GM12878 (cell line): ENCODE measurements around the gene PGBD5. TPM values are rescaled to one million over a fixed set of nuclear protein-coding genes. Genes with fewer than 3 reads are reported as not detected.

Experiments used
- ATAC-seq: fragments of 200-7000 bp; cut with Tn5 transposase; 3 replicates; pipeline ENCODE4 v1.9.1; 2020; ENCODE audit warnings: mild to moderate bottlenecking, moderate library complexity
- BruUV-seq: library from RNA; stranded (reverse); fragments of 400-500 nt; replicated peaks from 2 replicates; lab custom pipeline; 2021; lab: Mats Ljungman, UMichigan
- CTCF ChIA-PET: fragments of 300-600 bp; sonication (Branson Sonifier 250); formaldehyde crosslinking; extraction: SDS; loops from one replicate; lab custom pipeline; 2021; ENCODE audit warnings: inconsistent platforms; lab: Yijun Ruan, JAX
- POLR2A ChIA-PET: fragments of 350-600 bp; formaldehyde crosslinking; extraction: SDS; loops from one replicate; lab custom pipeline; 2021; ENCODE audit warnings: inconsistent platforms; lab: Charles Lee
- RAD21 ChIA-PET: fragments of 300-600 bp; sonication (Branson Sonifier 250); formaldehyde crosslinking; loops from one replicate; lab custom pipeline; 2023; ENCODE audit warnings: antibody characterized with exemption; ENCODE audit not compliant: unreplicated experiment; lab: Charles Lee
- SMC1A ChIA-PET: fragments of 300-600 bp; sonication (Branson Sonifier 250); formaldehyde crosslinking; loops from one replicate; lab custom pipeline; 2023; ENCODE audit not compliant: unreplicated experiment, uncharacterized antibody; lab: Charles Lee
- DNase-seq: peaks from one replicate; pipeline ENCODE4 v3.0.0-alpha.2; 2011; ENCODE audit warnings: low read depth, low spot score
- FAIRE-seq: peaks from 3 replicates; lab custom pipeline; 2011; peaks lifted over from hg19 to GRCh38; lab: Jason Lieb, UNC
- H2AFZ ChIP-seq: 2 replicates; pipeline ENCODE4 v1.6.0; 2011; ENCODE audit warnings: low read depth, low read length, control low read depth; ENCODE audit not compliant: control insufficient read depth
- H3K27ac ChIP-seq: 2 replicates; pipeline ENCODE4 v1.5.1; 2011; ENCODE audit warnings: control low read depth; ENCODE audit not compliant: control insufficient read depth, insufficient read depth
- H3K27me3 ChIP-seq, 2 experiments: replicated peaks in 1 of 2; 2 replicates each; pipeline versions ENCODE4 v1.6.0 to v1.6.1; 2011; ENCODE audit warnings: low read length in 1 of 2; ENCODE audit not compliant: control insufficient read depth in 2 of 2, insufficient read depth in 2 of 2
- H3K36me3 ChIP-seq, 2 experiments: 2 replicates each; pipeline ENCODE4 v1.5.1; 2011; ENCODE audit warnings: low read length in 1 of 2; ENCODE audit not compliant: control insufficient read depth in 2 of 2, insufficient read depth in 2 of 2
- H3K4me1 ChIP-seq: 2 replicates; pipeline ENCODE4 v1.6.1; 2011; ENCODE audit warnings: mild to moderate bottlenecking, low read length, moderate library complexity, mixed read lengths; ENCODE audit not compliant: control insufficient read depth, insufficient read depth
- H3K4me2 ChIP-seq: 2 replicates; pipeline ENCODE4 v1.6.0; 2011; ENCODE audit warnings: control low read depth; ENCODE audit not compliant: control insufficient read depth, insufficient read depth
- H3K4me3 ChIP-seq: fragments of 200-600 bp; sonication (generic); 2 replicates; pipeline ENCODE4 v1.5.1; 2016
- H3K79me2 ChIP-seq: 2 replicates; pipeline ENCODE4 v1.6.0; 2011; ENCODE audit warnings: low read length; ENCODE audit not compliant: control insufficient read depth, insufficient read depth
- H3K9ac ChIP-seq: 2 replicates; pipeline ENCODE4 v1.8.0; 2011; ENCODE audit warnings: low read length, control low read depth, mixed read lengths; ENCODE audit not compliant: control insufficient read depth, insufficient read depth
- H3K9me3 ChIP-seq: replicated peaks from 3 replicates; pipeline ENCODE4 v1.5.1; 2011; ENCODE audit warnings: mild to moderate bottlenecking, low read length; ENCODE audit not compliant: control insufficient read depth, insufficient read depth
- H4K20me1 ChIP-seq: 2 replicates; pipeline ENCODE4 v1.6.0; 2011; ENCODE audit not compliant: control insufficient read depth, insufficient read depth
- BCLAF1 ChIP-seq: fragments of 450-650 bp; IDR thresholded peaks from 2 replicates; pipeline ENCODE4 v1.6.1; 2017; ENCODE audit warnings: antibody characterized with exemption, mild to moderate bottlenecking, moderate library complexity
- CBX5 ChIP-seq: sonication (generic); IDR thresholded peaks from 2 replicates; pipeline ENCODE4 v1.6.1; 2016; ENCODE audit warnings: low read depth, moderate library complexity, mild to moderate bottlenecking, inconsistent platforms
- CEBPB ChIP-seq, 2 experiments: fragments of 150-350 bp in 1 of 2; IDR thresholded peaks; 2 replicates each; pipeline ENCODE4 v1.6.1; 2012 to 2014; ENCODE audit warnings: low read depth in 2 of 2, low read length in 2 of 2, borderline replicate concordance in 1 of 2, inconsistent platforms in 1 of 2
- CHD2 ChIP-seq: IDR thresholded peaks from 2 replicates; pipeline ENCODE4 v1.6.1; 2011; ENCODE audit warnings: low read depth, low read length, improper control_type of control experiment, borderline replicate concordance
- FOXK2 ChIP-seq: fragments of 450-650 bp; IDR thresholded peaks from 2 replicates; pipeline ENCODE4 v1.6.1; 2017; ENCODE audit warnings: mild to moderate bottlenecking, moderate library complexity
- HDGF ChIP-seq: fragments of 450-650 bp; IDR thresholded peaks from 2 replicates; pipeline ENCODE4 v1.6.1; 2016; ENCODE audit warnings: antibody characterized with exemption
- JUNB ChIP-seq: IDR thresholded peaks from 2 replicates; pipeline ENCODE4 v1.6.1; 2016; ENCODE audit warnings: antibody characterized with exemption, mild to moderate bottlenecking
- KDM1A ChIP-seq: fragments of 200-600 bp; sonication (generic); IDR thresholded peaks from 2 replicates; pipeline ENCODE4 v1.6.1; 2016; ENCODE audit warnings: borderline replicate concordance
- MEF2B ChIP-seq: fragments of 450-650 bp; IDR thresholded peaks from 2 replicates; pipeline ENCODE4 v1.6.1; 2018; ENCODE audit warnings: mild to moderate bottlenecking, moderate library complexity; ENCODE audit not compliant: partially characterized antibody, poor library complexity, severe bottlenecking
- MTA3 ChIP-seq: IDR thresholded peaks from 2 replicates; pipeline ENCODE4 v1.6.1; 2012; ENCODE audit warnings: low read length, inconsistent platforms, borderline replicate concordance
- NFIC ChIP-seq: IDR thresholded peaks from 2 replicates; pipeline ENCODE4 v1.6.1; 2012; ENCODE audit warnings: low read depth, mild to moderate bottlenecking, inconsistent platforms, low read length, moderate library complexity
- NFXL1 ChIP-seq: fragments of 450-650 bp; IDR thresholded peaks from 2 replicates; pipeline ENCODE4 v1.6.1; 2017; ENCODE audit warnings: antibody characterized with exemption, mild to moderate bottlenecking, borderline replicate concordance
- NRF1 ChIP-seq: conservative IDR thresholded peaks from 2 replicates; pipeline ENCODE4 v1.6.1; 2011; ENCODE audit warnings: mild to moderate bottlenecking, low read depth, low read length, improper control_type of control experiment
- RAD51 ChIP-seq: fragments of 450-650 bp; IDR thresholded peaks from 2 replicates; pipeline ENCODE4 v1.6.1; 2016; ENCODE audit warnings: moderate library complexity, mild to moderate bottlenecking, inconsistent platforms
- SMARCA5 ChIP-seq: fragments of 450-650 bp; IDR thresholded peaks from 2 replicates; pipeline ENCODE4 v1.6.1; 2017; ENCODE audit warnings: mild to moderate bottlenecking
- STAT1 ChIP-seq: fragments of 450-650 bp; conservative IDR thresholded peaks from 2 replicates; pipeline ENCODE4 v1.6.1; 2014; ENCODE audit warnings: antibody characterized with exemption, mild to moderate bottlenecking
- TAF1 ChIP-seq: IDR thresholded peaks from 2 replicates; pipeline ENCODE4 v1.6.1; 2011; ENCODE audit warnings: mild to moderate bottlenecking, low read depth, low read length, borderline replicate concordance
- YY1 ChIP-seq: IDR thresholded peaks from 2 replicates; pipeline ENCODE4 v1.6.1; 2011; ENCODE audit warnings: low read depth, mild to moderate bottlenecking, low read length
- ZNF217 ChIP-seq: fragments of 450-650 bp; IDR thresholded peaks from 2 replicates; pipeline ENCODE4 v1.6.1; 2017; ENCODE audit warnings: antibody characterized with exemption, mild to moderate bottlenecking
- ZSCAN29 ChIP-seq: fragments of 450-650 bp; IDR thresholded peaks from 2 replicates; pipeline ENCODE4 v1.6.1; 2017; ENCODE audit warnings: mild to moderate bottlenecking, moderate library complexity
- WGBS: methylation state at CpG from one replicate; pipeline ENCODE4 v1.1.6; 2016; ENCODE audit warnings: low lambda C conversion rate; ENCODE audit not compliant: insufficient replicate concordance, insufficient coverage; ENCODE audit errors: missing lambda C conversion rate; 5-methylcytosine and 5-hydroxymethylcytosine counted together
- in situ Hi-C: fragments of 300-500 bp; cut with MboI; formaldehyde crosslinking; loops from 9 replicates; pipeline ENCODE4 v1.14.3; 2018; ENCODE audit warnings: mixed read lengths
- intact Hi-C: fragments of 100-400 bp; cut with micrococcal nuclease; formaldehyde crosslinking; loops from one replicate; pipeline ENCODE4 v1.14.2; 2022; ENCODE audit not compliant: unreplicated experiment
- polyA plus RNA-seq, 11 experiments: library from polyadenylated mRNA; depleted of rRNA in 4 of 11; unstranded in 6 of 11; stranded (reverse) in 5 of 11; fragments of >200 nt; fragmentation: Nextera tagmentation in 4 of 11; fragmentation: Illumina TruSeq in 1 of 11; extraction: Ambion mirVana in 4 of 11; extraction: Trizol in 1 of 11; gene quantifications; 1 replicate in 1 of 11; 2 replicates in 10 of 11; pipeline versions ENCODE4 v1.2.1 to v1.2.3, GENCODE V29; 2011 to 2016; ENCODE audit warnings: inconsistent platforms in 2 of 11, missing spikeins in 2 of 11, low read depth in 1 of 11
- total RNA-seq, 4 experiments: library from RNA; depleted of rRNA in 3 of 4; stranded (reverse); fragments of >200 nt in 3 of 4; fragmentation: Illumina TruSeq in 1 of 4; extraction: Trizol in 1 of 4; gene quantifications; 2 replicates each; pipeline versions ENCODE4 v1.2.1 to v1.2.3, GENCODE V29; 2013 to 2021

PGBD5 gene
- total and polyA plus RNA-seq, 10 of the 15 experiments (the other 5 are each of a cell fraction or from before 2014, with no cell fraction given), result 0.03 TPM; not detected in 9

DNA sequence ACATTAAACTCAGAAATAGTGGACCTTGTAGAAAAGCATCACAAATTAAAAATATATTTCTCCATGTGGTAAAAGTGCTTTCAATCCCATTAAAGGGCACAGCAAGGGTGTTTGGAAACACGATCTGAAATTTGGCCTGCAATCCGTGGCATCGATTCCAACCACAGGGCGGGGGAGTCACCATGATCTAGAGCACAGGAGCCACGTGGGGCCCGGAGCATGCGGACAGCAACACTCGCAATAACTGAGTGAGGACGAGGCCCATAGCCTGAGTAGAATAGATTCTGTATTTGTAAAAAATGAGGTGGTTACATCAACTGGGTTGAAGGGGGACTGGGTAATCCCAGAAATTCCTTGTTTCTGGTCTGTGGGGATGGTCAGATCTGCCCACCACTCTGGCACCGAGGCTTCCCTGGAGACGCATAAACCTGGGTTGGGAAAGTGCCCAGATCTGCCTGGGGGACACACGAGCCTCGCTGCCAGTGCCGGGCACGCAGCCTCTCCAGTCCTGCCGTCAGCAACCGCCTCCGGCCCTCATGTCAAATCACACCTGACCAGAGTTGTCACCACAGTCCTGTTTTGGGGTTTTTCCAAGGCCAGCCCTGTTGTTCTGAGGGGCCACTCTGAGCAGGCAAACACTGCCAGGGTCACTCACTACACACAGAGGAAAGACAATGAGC lies 104.3 kb downstream of the PGBD5 start:
- POLR2A ChIA-PET, result no interaction called here

More for the DNA sequence above, 104.3 kb downstream of the PGBD5 start:
- ChIA-PET SMC1A (no interaction called here), RAD21 (no interaction called here), CTCF (no interaction called here)
- in situ Hi-C loops (no loop called here), intact Hi-C loops (no loop called here)
- Histone ChIP-seq H3K9ac (no peak overlapping the region), H3K79me2 (no peaks in the 10 kb centered on the region), H4K20me1 (no peaks in the 10 kb centered on the region), H3K36me3 (no peaks in the 10 kb centered on the region), H3K27ac (no peak overlapping the region), H2AFZ (no peak overlapping the region), H3K4me3 (no peak overlapping the region), H3K27me3 (peaks cover 0 to 1% of the 10 kb centered on the region in 2 experiments; a peak in 1 of 4 replicates), H3K4me2 (no peak overlapping the region), H3K9me3 (no peaks in the 10 kb centered on the region), H3K4me1 (no peaks in the 10 kb centered on the region)
- DNase-seq, result no peak
- BruUV-seq, result no TSS peak
- FAIRE-seq, result no peak
- WGBS, result 46% methylated on average over 18 of the region's 18 CpGs
- TF ChIP-seq MEF2B (no peak), KDM1A (no peak), BCLAF1 (no peak), NFIC (no peak), CEBPB (IDR thresholded peaks at IDR 0.05; ENCODE audit: borderline replicate concordance in 1 of 2, low read depth in 2 of 2, low read length in 2 of 2) (no peak), ZNF217 (no peak), SMARCA5 (no peak), HDGF (no peak), MTA3 (no peak), CHD2 (no peak), TAF1 (no peak), NFXL1 (no peak), ZSCAN29 (no peak), YY1 (no peak), NRF1 (no peak), JUNB (no peak), CBX5 (no peak), RAD51 (no peak), STAT1 (no peak), FOXK2 (no peak)
- no peak for ATAC-seq
